GM18505 (cell line): ENCODE measurements around the gene LTK.

Source experiments
- ATAC-seq: cut with Tn5 transposase; IDR thresholded peaks from one replicate; pipeline ENCODE4 v1.9.1; 2021; ENCODE audit not compliant: unreplicated experiment
- POLR2A ChIP-seq: IDR thresholded peaks from 4 replicates; pipeline ENCODE4 v1.6.1; 2011; ENCODE audit warnings: borderline replicate concordance; ENCODE audit not compliant: insufficient read depth, insufficient read length; ENCODE audit errors: extremely low read depth

LTK gene

DNA sequence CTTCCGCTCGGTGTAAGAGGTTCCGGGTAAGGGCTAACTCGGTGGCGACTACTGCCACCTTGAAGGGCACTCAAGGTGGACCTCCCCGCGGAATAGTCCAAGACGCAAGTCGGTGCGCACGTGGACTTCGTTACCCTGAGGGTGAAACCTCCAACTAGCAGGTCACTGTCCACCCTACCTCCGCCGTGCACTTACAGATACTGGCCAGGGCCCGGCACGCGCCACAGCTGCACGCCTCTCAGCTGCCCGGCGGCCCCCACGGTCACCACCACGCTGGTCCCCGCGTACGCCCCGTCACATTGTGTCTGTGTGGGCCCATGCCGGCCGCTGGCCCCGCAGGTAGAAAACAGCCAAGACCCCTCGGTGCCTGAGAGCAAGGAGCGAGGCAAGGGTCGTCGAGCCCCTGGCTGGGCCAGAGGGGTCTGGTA, 1.1 kb downstream of the LTK start:
- no peak for TF ChIP-seq POLR2A
- ATAC-seq = no peak

DNA sequence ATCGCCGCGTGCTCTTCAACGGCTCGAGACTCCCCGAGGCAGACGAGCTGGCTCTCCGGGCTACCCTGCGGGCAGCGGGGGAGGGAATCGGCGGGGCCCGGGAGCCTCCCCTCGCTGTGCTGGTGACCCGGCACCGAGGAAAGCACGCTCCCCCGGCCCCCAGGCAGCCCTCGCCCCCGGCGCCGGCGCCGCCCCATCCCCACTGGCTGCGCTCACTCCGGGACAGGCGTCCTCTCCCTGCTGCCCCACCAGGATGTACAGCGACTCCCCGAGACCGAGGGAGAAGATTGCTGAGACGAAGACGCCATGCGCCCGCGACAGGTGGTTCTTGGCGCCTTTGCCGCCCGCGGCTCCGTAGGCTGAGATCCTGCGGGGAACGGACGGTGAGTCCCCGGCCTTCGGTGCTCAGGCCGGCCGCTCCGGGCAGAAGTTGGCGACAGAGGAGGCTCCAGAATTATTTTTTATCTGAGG, 1.7 kb downstream of the LTK start:
- no peak for ATAC-seq

DNA sequence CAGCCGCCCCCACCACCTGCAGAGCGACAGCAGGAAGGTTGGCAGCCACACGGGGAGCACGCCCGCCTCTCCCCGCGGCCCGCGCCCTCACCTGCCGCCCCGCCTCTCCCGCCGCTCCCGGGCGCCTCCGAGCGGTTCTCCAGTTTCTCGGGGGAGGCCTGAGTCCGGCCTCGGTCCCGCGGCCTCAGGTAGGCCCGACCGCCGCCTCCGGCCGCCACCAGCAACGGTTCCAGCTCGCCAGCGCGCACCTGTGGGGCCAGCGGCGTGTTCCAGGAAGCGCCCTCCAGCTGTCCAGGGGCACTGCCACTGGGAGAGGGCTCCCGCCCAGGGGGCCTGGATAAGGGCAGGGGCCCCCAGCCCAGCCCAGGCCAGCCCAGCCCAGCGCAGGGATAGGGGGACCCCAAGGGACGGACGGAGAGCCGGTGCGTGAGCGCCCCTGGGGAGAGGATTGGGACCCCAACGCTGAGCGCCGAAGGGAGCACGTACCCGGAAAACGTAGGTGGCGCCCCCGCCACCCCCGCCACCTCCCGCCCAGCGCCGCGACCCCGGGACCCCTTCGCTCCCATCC, 2.2 kb downstream of the LTK start:
- TF ChIP-seq POLR2A = no peak
- ATAC-seq = no peak

More for the DNA sequence above, 1.7 kb downstream of the LTK start:
- no peak for TF ChIP-seq POLR2A

DNA sequence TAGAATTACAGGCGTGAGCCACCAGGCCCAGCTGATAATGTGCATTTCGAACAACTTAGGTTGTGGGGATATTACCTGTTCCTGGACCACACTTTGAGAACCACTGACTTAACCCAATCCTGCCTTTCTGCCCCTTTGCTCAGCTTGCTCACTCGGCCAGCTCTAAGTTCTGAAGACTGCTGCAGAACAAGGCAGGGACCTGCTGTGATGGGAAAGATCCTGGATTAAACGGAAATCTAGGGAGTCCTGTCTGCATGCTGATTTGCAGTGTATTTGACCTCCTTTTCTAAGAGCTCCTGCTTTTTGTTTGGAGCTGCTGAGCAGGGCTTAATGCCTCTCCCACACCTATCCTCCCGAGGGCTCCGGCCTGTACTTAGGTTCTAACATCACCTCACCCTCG, 2.9 kb downstream of the LTK start:
- no peak for TF ChIP-seq POLR2A
- ATAC-seq = no peak

DNA sequence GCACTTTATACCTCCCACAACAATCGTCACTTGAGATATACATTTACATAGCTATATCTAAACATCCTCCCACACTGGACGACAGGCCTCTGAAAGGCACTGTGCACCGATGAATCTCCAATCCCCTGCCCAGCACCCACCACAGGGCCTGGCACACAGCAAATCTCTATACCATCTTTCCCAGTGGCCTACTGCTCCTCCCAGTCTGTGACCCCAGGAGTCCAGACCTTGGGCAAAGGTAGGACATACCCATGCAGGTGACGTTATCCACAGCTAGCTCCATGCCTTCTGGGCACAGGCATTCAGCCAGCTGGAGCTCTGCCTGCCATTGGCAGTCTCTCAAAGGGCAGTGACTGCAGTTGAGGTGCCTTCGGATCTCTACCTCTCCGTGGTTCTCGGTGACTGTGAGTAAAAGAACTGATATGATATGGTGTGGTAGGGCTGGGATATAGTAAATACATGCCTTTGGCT, 5.8 kb downstream of the LTK start:
- no peak for ATAC-seq
- no peak for TF ChIP-seq POLR2A

DNA sequence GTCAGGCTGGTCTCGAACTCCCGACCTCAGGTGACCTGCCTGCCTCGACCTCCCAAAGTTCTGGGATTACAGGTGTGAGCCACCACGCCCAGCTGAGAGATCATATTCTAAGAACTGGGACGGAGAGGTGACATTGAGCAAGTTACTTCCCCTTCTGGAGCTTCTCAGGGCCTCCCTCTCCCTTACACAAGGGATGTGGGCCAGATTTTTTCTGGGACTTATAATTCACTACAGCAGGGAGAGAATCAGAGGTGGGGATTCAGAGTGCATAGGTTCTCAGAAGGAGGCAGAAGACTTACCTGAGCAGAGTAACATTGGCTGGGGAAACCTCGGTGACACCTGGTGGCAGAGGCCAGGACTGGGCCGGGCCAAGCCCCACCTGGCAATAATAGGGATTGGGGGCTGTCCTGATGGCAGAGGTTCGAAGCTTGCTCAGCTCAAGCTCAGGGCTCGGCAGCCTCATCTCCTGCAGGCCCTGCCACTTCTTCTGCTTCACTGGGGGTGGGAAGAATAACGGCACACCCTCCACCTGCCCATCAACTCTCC, 6.8 kb downstream of the LTK start:
- ATAC-seq = no peak
- no peak for TF ChIP-seq POLR2A

DNA sequence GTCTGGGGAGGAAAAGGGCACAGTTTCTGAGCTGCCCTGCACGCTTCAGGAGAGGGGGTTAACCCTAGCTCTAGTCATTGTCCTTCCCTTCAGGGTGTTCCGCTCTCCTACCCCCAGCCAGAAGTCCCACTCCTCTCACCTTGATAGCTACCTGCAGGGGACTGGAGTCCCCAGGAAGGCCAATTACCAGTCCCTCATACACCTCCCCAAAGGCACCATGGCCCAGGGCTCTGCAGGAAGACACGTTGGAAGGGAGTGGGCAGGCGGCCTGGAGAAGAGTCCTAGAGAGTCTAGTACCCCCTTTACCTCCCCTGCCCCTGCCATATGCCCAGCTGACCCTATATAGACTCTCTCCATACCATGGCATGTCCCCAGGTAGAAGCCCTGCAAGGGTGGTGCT, 7.9 kb downstream of the LTK start:
- ATAC-seq = no peak
- TF ChIP-seq POLR2A = no peak

DNA sequence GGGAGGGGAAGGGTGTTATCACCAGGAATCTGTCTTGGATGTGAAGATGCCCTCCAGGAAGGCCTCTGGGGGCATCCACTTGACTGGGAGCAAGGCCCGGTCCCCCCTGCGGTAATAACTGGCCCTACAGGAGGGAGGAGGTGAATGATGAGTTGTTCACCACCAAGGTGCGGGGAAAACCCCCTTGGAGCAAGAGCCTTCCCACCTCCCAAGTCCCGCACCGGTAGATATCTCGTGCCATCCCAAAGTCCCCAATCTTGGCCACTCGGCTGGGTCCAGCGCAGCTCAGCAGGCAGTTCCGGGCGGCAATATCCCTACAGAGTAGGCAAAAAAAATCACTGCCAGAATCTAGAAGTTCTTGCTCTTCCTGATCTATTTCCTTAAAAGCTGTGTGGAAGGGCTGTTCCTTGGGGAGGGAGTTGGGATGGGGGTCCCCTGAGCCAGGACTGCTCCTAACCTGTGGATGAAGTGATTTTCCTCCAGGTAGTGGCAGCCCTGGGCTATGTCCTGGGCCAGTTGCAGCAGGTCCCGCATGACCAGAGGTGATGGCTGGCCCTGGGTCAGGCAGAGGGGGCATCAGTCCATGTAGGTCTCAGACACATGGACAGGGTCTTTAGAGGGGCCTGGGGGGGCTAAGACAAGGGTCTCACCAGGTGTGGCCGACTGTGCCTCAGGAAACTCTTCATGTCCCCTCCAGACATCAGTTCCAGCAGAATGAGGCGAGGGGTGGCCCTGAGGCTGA, 8.7 kb downstream of the LTK start:
- no peak for ATAC-seq

DNA sequence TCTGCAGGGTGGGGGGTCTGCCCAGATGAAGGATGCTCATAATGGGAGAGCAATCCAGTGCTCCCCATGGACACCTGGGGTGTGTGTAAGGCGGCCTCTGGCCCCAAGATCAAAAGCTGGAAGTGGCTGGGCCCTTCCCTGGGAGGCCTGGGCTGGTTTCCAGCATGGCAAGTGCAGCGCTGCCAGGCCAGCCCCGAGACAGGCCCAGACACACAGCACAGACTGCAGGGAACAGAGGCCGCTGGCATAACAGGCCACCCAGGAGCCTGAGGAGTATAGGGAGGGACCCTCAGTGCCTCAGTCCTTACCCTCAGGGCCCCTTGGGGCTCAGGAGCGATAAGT, 10.0 kb downstream of the LTK start:
- TF ChIP-seq POLR2A = no peak
- no peak for ATAC-seq

More for the DNA sequence above, 8.7 kb downstream of the LTK start:
- no peak for TF ChIP-seq POLR2A

DNA sequence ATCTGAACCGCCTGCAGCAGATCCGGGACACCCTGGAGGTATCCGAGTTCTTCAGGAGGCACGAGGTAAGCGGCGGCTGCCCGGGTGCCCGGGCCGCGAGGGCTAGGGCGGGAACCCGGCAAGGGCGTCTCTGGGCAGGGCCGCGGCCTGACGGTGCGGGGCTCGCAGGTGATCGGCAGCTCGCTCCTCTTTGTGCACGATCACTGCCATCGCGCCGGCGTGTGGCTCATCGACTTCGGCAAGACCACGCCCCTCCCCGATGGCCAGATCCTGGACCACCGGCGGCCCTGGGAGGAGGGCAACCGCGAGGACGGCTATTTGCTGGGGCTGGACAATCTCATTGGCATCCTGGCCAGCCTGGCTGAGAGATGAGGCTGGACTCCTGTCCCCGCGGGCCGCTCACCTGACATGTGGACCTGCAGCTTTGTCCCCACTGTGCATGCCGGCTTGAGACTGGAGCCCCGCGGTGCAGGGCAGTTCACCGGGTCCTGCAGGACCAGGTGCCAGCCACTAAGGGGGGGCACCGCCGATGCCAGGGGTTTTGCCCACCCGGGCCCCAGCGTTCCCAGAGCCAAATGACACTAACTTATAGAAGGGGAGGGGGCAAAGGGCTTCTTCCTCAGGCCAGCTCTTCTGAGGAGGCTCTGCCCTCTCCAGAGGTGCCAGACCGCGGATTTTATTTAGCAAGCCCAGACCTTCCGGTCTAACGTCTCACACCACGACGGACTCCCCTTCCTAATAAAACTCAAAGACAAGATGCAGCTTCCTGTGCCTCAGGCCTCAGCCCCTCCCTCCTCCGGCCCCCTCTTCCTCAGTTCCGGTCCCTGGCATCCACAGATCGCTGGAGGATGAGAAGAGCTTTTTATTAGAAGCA, 10.6 kb downstream of the LTK start:
- TF ChIP-seq POLR2A = no peak
- no peak for ATAC-seq

DNA sequence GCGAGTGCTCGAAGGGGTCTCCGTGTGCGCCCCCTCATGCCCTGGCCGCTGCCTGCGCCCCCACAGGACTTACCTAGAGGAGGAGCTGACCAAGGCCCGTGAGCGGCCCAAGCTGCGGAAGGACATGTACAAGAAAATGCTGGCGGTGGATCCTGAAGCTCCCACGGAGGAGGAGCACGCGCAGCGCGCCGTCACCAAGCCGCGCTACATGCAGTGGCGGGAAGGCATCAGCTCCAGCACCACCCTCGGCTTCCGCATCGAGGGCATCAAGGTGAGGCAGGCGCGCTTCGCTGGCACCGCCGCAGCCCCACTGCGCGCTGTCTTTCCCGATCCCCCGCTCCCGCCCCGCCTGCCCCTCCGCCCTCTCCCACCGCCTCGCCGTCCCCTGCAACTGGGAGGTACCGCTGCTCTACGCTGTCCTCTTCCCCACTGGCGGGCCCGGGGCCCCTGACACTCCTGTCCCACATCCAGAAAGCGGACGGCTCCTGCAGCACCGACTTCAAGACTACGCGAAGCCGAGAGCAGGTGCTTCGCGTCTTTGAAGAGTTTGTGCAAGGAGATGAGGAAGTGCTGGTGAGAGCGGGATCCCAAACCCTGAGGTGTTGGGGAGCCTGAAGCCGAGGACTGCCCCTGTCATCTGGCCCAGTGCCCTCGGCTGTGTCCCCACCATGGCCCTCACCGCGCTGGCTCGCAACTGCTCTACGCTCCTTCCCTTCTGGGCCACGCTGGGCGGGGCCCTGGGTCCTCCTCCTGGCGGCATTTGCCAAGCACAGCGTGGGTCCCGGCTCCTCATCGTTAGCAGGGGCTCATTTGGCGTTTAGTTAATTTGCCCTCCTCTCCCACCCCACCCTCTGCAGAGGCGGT, 11.5 kb downstream of the LTK start:
- ATAC-seq = no peak
- TF ChIP-seq POLR2A = no peak

DNA sequence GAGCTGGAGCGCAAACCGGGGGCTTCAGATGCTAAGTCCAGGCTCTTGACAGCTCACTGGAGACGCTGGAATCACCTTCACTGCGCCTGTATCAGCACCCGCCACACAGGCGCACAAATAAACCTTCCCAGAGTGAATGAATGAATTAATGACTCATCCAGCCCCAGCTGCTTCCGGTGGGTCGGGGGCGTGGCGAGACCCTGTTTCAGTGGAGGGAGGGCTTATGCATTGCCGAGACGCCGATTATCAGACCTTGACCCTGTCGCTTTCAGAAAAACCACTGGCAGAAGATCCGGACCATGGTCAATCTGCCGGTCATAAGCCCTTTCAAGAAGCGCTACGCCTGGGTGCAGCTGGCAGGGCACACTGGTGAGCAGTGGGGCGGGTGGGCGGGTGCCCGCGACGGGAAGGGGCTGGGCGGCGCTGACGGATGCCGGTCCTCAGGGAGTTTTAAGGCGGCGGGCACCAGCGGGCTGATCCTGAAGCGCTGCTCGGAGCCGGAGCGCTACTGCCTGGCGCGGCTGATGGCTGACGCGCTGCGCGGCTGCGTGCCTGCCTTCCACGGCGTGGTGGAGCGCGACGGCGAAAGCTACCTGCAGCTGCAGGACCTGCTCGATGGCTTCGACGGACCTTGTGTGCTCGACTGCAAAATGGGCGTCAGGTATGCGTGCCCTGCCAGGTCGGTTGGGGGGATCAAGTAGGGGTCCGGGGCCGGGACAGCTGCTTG, 12.3 kb downstream of the LTK start:
- TF ChIP-seq POLR2A = no peak
- no peak for ATAC-seq
